Gastrocnemius medialis (tissue), 4 donors: ENCODE measurements around the gene ADPRH.
A peak's percentile ranks its signal among the peaks of the same experiment; 100 is the strongest.

Experiments
- CTCF ChIP-seq, 5 experiments: fragments of 450-650 bp in 3 of 5; fragments of 200-600 bp in 2 of 5; sonication (generic) in 2 of 5; IDR thresholded peaks in 4 of 5; conservative IDR thresholded peaks in 1 of 5; 1 replicate in 4 of 5; 2 replicates in 1 of 5; pipeline ENCODE4 v1.5.1; 2016 to 2019; ENCODE audit warnings: antibody characterized with exemption in 5 of 5, mild to moderate bottlenecking in 3 of 5, moderate library complexity in 3 of 5
- POLR2A ChIP-seq, 2 donors: fragments of 450-650 bp; IDR thresholded peaks; one replicate each; pipeline ENCODE4 v1.6.1; 2017; ENCODE audit warnings: antibody characterized with exemption in 2 of 2, mild to moderate bottlenecking in 2 of 2, moderate library complexity in 2 of 2

GRCh38 chr3:119600732-119601131 is 21.4 kb downstream of the ADPRH start:
- peak in 4 of 5 experiments; percentile 7 to 53 (median 30) for TF ChIP-seq CTCF (IDR thresholded peaks at IDR 0.05 in 4 of 5, conservative IDR thresholded peaks at IDR 0.05 in 1 of 5)
- TF ChIP-seq POLR2A (IDR thresholded peaks at IDR 0.05) = no peak
